GM19043 (cell line): ENCODE data around the gene ZNF441.
"Not testable (repeated sequence)": the region's sequence is repeated elsewhere in the genome, so short reads cannot be mapped to it uniquely, and the experiment has no call there.

Experiments used
- ATAC-seq: cut with Tn5 transposase; IDR thresholded peaks from one replicate; pipeline ENCODE4 v1.9.1; 2021; ENCODE audit warnings: low read depth; ENCODE audit not compliant: unreplicated experiment

Gene ZNF441

DNA sequence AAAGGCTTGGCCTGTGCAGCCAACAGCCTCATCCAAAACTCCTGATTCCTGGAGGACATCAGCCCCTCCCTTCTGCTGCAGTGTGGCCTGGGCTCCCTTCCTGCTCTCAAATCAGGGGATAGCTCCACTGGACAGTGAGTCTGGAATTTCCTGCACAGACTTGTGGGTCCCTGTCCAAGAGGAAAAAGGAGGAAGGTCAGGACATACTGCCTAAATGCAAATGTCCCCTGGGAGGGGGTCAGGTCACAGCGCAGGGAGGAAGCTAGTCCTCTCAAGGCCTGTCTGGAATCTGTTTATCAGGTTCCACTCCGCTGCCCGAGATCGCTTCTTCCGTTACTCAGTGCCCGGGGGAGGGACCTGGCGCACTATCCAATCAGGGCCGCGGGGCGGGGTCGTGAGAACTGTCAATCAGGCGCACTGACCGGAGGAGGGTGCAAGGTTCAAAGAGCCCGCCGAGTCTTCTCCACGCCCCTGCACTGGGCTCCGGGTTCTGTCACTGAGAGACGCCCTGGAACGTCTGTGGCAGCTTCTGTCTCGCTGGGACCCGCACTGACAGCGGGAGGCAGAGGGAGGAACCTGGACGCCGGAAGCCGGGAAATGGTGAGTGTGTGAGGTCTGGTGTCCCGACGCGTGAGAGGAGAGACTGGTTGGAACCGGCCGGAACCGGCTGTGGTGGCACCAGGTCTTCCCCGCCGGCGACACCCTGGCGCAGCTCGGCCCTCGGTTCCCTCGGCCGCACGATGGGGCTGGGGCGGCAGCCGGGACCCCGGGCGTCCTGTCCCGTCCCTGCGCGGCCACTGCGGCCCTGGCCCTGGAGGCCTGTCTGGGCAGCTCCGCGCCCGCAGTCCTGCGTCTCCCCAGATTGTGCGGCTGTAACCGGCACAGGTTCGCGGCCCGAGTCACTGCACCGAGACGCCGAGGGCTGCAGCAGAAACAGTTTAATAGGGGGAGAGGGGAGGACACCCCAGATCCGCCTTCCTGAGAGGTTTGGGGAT is at the start of gene ZNF441:
TSS of gene ZNF441 (plus strand) at position 404 of the 995 bp plus-strand sequence. CDS start at position 598, 194 bp downstream.
- peak; percentile 87 for ATAC-seq

DNA sequence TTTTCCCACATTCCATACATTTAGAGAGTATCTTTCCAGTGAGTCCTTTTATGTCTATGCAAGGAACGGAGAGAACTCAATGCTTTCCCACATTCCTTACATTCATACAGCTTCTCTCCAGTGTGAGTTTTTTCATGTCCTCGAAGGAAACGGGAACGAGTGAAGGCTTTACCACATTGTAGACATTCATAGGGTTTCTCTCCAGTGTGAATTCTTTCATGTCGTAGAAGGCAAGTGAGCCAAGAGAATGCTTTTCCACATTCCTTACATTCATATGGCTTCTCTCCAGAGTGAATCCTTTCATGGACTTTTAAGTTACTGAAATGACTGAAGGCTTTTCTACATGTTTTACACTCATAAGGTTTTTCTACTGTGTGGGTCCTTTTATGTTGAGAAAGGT is 45.1 kb upstream of the ZNF441 start:
- no peak for ATAC-seq

DNA sequence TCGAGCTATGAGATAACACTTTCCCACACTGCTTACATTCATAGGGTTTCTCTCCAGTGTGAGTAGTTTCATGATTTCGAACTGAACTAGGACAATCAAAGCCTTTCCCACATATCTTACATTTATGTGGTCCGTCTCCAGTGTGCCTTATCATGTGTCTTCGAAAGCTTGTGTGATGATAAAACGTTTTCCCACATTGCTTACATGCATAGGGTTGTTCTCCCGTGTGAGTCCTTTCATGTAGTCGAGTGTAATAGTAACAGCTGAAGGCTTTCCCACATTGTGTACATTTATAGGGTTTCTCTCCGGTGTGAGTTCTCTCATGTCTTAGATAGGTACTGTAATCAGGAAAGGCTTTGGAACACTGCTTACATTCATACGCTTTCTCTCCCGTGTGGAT is 44.4 kb upstream of the ZNF441 start:
- ATAC-seq = no peak

DNA sequence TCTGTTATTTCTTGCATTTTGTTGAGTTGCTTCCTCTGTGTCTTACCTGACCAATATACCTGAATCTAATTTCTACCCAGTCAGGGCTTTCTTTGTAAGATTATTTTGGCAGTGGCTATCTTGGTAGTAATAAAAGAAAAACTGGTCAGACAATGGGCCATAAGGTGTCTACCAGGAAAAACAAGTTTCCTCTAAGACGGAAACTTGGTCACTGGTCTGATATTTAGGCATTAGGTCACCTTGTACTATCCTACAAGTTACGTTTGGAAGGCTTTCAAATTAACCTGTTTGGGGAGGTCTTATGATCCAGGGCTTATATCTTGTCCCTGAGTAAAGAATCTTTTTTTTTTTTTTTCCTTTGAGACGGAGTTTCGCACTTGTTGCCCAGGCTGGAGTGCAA is 37.2 kb upstream of the ZNF441 start:
- no peak for ATAC-seq

DNA sequence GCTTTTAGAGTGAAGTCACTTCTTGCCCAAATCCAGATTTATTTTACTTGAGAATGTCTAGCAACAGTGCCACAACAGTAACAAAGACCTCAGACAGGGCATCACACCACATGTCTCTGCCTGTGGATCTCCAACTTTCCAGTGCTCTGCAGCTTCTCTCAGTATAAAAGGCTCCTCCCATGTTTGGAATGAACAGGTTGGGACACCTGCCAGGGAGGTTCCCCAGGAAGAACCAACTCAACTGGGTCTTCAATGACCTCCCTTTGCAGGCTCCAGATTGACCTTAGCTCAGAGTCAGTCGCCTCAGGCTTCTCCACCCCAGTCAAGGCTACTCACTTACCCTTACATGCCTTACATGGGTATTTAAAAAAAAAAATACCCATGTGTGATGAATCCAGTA is 31.4 kb upstream of the ZNF441 start:
- ATAC-seq = no peak

DNA sequence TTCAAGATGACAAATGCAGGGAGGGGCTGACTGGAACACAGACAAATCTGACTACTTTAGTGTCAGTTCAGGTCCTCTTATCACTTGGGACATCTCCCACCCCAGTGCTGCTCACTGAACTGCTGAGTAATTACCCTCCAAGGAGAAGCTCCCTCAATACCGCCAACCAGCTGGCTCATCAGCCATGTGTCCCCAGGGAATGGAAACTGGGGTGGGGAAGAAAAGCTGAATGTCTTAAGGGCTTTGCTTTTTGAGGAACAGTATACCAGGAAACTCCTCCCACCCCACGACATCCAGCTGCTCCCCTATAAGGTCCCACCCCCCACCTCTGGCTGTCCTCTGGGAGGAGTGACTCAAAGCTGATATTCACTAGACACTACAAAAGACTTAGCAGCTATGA is 30.1 kb upstream of the ZNF441 start:
- ATAC-seq = no peak

DNA sequence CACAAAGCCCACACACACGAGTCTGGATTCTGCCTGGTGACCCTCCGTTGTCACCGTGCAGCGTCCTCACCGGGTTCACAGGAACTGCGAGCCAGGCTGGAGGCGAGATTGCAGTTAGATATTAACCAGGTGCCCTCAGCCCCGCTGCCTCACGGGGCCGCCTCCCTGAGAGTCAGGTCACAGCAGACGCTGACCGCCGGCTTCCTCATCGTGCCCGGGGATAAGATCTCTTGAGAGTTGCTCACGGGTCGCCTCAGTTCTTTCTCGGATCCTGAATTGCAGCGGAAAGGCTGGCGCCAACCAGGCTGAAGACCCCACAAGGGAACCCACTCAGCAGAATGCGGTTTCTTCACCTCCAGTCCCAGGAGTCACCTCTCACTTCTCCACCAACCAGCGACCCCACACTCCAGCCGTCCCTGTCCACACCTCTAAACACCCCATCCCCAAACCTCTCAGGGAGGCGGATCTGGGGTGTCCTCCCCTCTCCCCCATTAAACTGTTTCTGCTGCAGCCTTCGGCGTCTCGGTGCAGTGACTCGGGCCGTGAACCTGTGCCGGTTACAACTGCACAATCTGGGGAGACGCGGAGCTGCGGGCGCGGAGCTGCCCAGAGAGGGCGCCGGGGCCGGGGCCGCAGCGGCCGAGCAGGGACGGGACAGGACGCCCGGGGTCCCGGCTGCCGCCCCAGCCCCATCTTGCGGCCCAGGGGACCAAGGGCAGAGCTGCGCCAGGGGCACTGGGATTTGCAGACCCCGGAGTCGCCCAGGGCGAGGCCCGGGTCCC is 28.6 kb upstream of the ZNF441 start:
- ATAC-seq = peak; percentile 36

DNA sequence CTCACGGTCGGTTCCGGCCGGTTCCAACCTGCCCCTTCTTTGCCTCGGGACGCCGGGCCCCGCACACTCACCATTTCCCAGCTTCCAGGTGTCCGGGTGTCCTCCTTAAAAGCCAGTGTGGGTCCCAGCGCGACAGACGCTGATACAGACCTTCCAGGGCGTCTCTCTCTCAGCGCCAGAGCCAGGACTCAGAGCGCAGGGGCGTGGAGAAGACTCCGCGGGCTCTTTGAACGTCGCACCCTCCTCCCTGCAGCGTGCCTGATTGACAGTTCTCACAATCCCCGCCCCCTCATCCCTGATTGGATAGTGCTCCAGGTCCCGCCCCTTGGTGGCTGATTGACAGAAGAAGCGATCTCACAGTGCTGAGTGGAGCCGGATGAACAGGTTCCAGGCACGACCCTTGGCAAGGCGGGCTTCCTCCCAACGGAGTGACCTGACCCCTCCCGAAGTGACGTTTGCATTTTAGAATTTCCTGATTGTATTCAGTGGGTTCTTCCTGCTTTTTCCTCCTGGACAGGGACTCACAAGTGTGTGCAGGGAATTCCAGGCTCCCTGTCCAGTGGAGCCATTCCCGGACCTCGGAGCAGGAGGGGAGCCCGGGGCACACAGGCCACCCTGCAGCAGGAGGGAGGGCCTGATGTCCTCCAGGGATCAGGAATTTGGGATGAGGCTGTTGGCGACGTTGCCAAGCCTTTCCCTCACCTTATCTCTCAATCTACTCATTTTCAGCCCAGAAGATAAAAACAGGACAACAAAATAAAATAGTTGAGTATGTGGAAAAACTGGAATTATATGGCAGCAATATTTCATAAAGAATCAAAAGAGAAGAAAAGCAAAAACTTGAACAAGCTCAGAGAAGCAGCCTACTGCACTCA is 27.8 kb upstream of the ZNF441 start, which contains the start of gene ZNF823:
TSS of gene ZNF823 (minus strand) at position 201 of the 875 bp plus-strand sequence. CDS start at position 74, 127 bp downstream.
- ATAC-seq = peak; percentile 88

DNA sequence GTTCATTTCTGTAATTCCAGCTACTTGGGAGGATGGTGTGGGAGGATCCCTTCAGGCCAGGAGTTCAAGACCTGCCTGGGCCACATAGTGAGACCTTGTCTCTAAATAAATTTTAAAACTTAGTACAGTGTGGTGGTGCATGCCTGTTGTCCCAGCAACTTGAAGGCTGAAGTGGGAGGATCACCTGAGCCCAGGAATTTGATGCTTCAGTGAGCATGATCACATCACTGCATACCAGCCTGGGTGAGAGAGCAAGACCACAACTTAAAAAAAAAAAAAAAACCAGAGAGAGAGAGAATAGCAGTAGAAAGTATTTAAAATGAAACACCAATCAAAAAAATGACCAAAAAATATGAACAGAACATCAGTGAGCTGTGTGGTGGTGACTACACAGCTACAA is 20.9 kb upstream of the ZNF441 start:
- ATAC-seq = no peak

DNA sequence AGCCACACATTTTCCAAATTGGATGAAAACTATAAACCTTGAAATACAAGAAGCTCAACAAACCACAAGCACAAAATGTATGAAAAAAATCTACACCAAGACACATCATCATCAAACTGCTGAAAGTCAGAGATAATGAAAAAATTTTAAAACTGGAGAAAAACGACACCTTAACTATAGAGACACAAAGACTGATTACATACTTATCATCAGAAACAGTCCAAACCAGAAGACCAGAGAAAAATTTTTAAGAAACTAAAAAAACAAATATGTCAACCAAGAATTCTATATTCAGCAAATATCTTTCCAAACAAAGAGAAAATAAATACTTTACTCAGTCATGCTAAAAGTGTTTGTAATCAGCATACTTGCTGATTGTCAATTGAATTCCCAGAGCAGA is 19.5 kb upstream of the ZNF441 start:
- no peak for ATAC-seq

DNA sequence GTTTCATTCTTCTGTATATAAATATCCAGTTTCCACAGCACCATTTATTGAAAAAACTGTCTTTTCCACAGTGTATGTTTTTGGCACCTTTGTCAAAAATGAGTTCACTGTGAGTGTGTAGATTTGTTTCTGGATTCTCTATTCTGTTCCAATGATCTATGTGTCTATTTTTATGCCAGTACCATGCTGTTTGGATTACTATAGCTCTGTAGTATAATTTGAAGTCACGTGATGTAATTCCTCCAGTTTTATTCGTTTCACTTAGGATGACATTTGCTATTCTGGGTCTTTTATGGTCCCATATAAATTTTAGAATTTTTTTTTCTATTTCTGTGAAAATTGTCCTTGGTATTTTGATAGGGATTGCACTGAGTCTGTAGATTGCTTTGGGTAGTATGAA is 17.0 kb upstream of the ZNF441 start:
- no peak for ATAC-seq

DNA sequence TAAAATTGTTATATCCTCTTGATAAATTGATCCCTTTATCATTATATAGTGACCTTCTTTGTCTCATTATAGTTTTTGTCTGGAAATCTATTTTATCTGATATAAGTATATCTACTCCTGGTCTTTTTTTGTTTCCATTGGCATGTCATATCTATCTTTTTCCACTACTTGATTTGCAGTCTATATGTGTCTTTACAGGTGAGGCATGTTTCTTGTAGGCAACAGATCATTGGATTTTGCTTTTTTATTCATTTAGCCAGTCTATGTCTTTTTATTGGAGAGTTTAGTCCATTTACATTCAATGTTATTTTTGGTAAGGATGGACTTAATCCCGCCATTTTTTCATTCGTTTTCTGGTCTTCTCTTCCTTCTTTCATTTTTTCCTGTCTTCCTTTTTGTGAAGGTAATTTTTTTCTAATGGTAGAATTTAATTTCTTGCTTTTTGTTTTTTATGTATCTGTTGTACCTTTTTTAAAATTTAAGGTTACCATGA is 14.5 kb upstream of the ZNF441 start:
- no peak for ATAC-seq

DNA sequence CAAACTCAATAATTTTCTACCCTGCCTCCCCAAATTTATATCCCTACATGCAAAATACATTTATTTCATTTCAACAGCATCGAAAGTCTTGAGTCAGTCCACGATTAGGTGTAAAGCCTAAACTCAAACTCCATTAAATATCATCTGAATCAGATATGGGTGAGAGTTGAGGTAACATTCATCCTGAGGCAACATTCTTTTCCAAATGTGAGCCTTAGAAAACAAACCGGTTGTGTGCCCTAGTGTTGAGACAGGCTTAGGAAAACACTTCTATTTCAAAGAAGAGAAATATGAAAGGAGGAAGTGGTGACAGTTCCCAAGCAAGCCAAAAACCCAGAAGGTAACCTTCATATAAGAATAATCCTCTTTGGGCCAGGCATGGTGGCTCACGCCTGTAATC is 12.1 kb upstream of the ZNF441 start:
- ATAC-seq = no peak

DNA sequence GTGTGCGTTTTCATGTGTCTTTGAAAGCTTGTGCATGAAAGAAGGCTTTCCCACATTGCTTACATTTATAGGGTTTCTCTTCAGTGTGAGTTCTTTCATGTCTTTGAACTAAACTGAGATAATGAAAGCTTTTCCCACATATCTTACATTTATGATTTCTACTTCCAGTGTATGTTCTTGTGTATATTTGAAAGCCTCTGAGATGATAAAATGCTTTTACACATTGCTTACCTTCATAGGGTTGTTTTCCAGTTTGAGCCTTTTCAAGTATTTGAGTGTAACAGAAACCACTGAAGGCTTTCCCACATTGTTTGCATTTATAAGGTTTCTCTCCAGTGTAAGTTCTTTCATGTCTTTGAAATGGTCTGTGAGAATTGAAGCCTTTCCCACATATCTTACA is 9.8 kb upstream of the ZNF441 start:
- ATAC-seq = no peak

DNA sequence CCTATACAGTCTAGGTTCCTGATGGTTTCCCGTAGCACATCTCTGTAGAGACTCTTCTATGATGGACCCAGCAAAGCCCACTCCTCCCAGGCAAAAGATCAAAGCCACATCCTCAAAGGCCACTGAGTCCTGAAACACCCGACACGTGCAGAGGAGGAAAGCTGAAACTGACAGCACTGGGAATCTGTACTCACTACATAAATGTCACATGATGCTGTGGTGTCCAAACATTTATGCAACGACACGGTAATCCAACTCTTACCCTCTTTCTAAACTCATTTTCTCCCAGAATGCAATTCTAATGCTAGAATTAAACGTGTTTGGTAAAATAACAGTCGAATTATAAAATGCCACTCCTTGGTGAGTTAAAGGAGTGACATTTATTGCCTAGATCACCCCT is 7.0 kb upstream of the ZNF441 start:
- ATAC-seq = no peak

DNA sequence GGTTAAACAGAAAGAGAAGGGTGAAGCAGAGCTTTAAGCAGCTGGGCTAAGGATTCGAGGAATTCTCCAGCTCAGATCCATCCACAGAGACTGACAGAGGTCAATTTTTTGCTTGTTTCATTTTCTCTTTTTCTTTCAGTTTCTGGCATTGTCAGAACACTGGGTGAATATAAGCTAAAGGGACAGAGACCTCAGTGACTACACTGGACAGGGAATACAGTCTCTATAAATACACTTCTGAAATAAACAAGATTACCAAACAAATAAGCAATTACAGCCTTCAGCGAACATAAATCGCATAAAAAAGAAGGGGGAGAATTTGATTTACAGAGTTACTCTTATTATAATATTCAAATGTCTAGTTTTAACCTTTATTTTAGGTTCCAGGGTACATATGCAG is 3.7 kb upstream of the ZNF441 start:
- no peak for ATAC-seq

DNA sequence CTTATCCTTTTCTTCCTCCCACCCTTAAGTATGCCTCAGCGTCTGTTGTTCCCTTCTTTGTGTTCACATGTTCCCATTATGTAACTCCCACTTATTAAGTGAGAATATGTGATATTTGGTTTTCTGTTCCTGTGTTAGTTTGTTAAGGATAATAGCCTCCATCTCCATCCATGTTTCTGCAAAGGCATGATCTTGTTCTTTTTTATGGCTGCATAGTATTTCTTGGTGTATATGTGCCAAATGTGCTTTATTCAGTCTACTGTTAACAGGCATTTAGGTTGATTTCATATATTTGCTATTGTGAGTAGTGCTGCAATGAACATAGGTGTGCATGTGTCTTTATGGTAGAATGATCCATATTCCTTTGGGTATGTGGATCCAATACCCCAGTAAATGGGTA is 3.2 kb upstream of the ZNF441 start:
- ATAC-seq = no peak

DNA sequence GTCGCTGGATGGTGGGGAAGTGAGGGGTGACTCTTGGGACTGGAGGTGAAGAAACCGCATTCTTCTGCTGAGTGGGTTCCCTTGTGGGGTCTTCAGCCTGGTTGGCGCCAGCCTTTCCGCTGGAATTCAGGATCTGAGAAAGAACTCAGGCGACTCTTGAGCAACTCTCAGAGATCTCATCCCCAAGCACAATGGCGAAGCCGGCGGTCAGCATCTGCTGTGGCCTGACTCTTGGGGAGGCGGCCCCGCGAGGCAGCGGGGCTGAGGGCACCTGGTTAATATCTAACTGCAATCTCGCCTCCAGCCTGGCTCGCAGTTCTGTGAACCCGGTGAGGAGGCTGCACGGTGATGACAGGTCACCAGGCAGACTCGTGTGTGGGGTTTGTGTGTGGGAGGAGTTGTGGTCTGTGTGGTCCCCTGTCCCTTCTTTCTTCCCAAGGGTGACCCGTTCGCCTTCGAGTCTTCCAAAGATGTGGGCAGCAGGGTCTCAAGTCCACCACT is 883 bp downstream of the ZNF441 start:
- ATAC-seq = no peak

DNA sequence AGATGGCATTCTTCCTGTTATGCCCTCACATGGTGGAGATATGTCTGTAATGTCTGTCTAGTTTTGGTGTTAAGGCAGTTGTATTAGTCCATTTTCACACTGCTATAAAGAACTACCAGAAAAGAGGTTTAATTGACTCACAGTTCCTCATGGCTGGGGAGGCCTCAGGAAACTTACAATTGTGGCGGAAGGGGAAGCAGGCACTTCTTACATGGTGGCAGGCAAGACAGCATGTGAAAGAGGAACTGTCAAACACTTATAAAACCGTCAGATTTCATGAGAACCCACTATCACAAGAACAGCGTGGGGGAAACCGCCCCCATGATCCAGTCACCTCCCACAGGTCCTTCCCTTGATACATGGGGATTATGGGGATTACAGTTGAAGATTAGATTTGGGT is 3.2 kb downstream of the ZNF441 start:
- ATAC-seq = no peak

DNA sequence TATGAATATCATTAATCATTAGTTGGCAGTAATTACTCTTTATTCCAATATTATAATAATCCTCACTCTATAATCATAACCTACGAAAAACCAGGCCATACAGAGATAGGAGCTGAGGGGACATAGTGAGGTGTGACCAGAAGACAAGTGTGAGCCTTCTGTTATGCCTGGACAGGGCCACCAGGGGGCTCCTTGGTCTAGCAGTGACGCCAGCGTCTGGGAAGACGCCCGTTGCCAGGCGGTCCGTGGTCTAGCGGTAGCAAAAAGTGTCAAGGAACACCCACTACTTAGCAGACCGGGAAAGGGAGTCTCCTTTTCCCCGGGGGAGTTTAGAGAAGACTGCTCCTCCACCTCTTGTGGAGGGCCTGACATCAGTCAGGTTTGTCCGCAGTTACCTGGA is 4.7 kb downstream of the ZNF441 start:
- ATAC-seq = not testable (repeated sequence)
